GM21381 (cell line): Measurements from ENCODE around the gene CHSY3.

Source experiments
- ATAC-seq: cut with Tn5 transposase; IDR thresholded peaks from one replicate; pipeline ENCODE4 v1.9.1; 2021; ENCODE audit warnings: mild to moderate bottlenecking, moderate library complexity; ENCODE audit not compliant: unreplicated experiment

CHSY3 gene

GRCh38 chr5:130077007-130077406 is 172.7 kb downstream of the CHSY3 start:
- no peak for ATAC-seq

GRCh38 chr5:130078661-130079060 is 174.4 kb downstream of the CHSY3 start:
- ATAC-seq = no peak

- ATAC-seq = no peak
These were observed 186.5 kb downstream of the CHSY3 start for GRCh38 chr5:130090569-130091270.

GRCh38 chr5:130092991-130093390 is 188.7 kb downstream of the CHSY3 start:
- no peak for ATAC-seq

- no peak for ATAC-seq
These were observed 192.2 kb downstream of the CHSY3 start for GRCh38 chr5:130096483-130096882.

- no peak for ATAC-seq
These were observed 194.7 kb downstream of the CHSY3 start for GRCh38 chr5:130099008-130099407.

- peak; percentile 74 for ATAC-seq
These were observed 198.1 kb downstream of the CHSY3 start for GRCh38 chr5:130102375-130102774.

GRCh38 chr5:130102960-130103359 is 198.7 kb downstream of the CHSY3 start:
- ATAC-seq = no peak

GRCh38 chr5:130104895-130105688 is 200.8 kb downstream of the CHSY3 start:
- no peak for ATAC-seq

GRCh38 chr5:130106480-130106879 is 202.2 kb downstream of the CHSY3 start:
- ATAC-seq = no peak

- ATAC-seq = peak; percentile 47
These were observed 204.9 kb downstream of the CHSY3 start for GRCh38 chr5:130109152-130109551.

- no peak for ATAC-seq
These were observed 206.1 kb downstream of the CHSY3 start for GRCh38 chr5:130110328-130110727.

GRCh38 chr5:130111746-130112145 is 207.5 kb downstream of the CHSY3 start:
- no peak for ATAC-seq

- peak; percentile 89 for ATAC-seq
These were observed 208.0 kb downstream of the CHSY3 start for GRCh38 chr5:130112246-130112645.

GRCh38 chr5:130115686-130116085 is 211.4 kb downstream of the CHSY3 start:
- no peak for ATAC-seq

- no peak for ATAC-seq
These were observed 212.2 kb downstream of the CHSY3 start for GRCh38 chr5:130116462-130116861.

GRCh38 chr5:130116972-130117371 is 212.7 kb downstream of the CHSY3 start:
- no peak for ATAC-seq

GRCh38 chr5:130126746-130127145 is 222.5 kb downstream of the CHSY3 start:
- ATAC-seq = no peak

GRCh38 chr5:130135506-130135905 is 231.2 kb downstream of the CHSY3 start:
- ATAC-seq = no peak

- ATAC-seq = no peak
These were observed 232.0 kb downstream of the CHSY3 start for GRCh38 chr5:130136300-130136699.

GRCh38 chr5:130137681-130138080 is 233.4 kb downstream of the CHSY3 start:
- ATAC-seq = no peak

GRCh38 chr5:130138406-130139045 is 234.3 kb downstream of the CHSY3 start:
- no peak for ATAC-seq
